HG03159 (cell line): ENCODE results near the gene OFD1.
"Not testable (repeated sequence)": the region's sequence is repeated elsewhere in the genome, so short reads cannot be mapped to it uniquely, and the experiment has no call there.

Experiments
- ATAC-seq: cut with Tn5 transposase; IDR thresholded peaks from one replicate; pipeline ENCODE4 v1.9.1; 2021; ENCODE audit warnings: mild to moderate bottlenecking, moderate library complexity; ENCODE audit not compliant: unreplicated experiment

The OFD1 gene

DNA sequence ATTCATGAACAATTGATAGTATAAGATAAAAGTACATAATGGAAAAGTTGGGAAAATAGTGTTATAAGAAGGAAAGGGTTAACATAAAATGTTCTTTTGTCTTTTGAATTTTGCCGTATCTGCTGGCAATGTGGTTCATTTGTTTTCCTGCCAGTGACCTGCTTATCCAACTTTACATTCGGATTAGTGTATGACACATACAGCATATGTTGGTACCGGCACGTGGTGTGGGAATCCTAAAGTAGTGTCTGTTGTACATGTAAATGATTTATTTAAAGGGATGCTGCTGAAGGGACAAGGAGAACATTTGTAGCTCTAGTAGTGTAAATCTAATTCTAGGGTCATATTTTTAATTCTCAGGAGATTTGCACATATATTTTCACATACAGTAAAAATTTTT is 34.2 kb upstream of the OFD1 start:
- no peak for ATAC-seq

DNA sequence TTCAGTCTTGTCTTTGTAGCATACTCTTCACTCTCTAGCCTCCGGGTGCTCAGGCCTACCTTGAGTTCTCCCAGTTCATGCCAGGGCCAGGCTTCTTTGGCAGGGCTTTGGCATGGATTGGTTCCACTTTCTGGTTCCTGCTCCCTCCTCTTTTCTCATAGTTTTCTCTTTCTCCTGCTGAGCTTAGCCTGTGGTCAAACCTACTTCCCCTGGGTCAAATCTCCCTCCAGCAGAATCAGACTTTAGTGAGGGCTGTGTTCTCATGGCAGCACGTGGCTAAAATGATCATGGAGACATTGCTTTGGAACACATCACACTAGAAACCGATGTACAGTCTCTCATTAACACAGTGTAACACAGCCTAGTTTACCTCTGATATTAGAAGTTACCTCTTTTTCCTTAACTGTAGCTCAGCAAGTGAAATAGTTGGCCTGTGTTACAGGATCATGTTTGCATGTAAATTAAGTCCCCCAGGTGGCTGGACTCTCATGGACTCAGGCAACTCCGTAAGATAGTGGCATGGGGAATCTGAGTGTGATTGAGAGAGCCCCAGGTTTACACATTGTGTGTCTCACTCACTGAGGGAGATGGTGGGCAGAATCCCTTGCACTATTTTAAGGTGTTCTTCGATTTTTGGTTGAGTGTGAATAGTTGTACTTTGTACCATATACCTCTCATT is 32.3 kb upstream of the OFD1 start:
- ATAC-seq, result no peak

DNA sequence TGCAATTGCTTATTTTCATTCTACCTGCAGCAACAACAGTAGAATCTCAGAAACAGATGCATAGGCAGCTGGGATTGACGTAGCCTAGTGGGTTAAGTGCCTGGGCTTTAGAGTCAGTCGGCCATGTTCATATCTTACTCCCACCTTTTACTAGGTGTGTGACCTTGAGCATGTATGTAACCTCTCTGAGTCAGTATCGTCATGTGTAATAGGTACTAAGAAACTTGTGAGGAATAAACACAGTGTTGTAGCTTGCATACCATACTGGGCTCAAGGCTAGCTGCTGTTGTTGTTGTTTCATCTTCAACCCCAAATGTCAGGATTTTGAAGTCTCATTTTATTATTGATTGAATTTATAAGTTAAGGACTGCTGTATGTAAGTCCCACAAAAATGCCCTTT is 31.4 kb upstream of the OFD1 start:
- no peak for ATAC-seq

DNA sequence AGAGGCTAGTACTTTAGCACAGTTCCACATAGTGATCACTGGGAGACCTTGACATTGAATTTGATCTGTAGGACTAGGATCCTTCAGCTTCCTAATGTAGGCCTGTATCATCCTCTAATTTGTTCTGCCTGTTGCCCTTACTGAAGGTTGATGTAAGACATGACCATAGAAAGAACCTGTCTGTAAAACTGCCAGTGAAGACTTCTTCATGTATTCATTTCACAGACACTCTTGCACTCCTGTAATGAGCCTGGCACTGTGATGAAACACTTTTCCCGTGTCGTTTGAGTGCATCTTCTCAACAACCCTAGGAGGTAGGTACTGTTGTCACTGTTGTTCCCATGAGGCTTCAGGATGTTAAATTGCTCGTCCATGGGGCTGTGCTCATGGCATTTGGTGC is 31.0 kb upstream of the OFD1 start:
- ATAC-seq, result no peak

DNA sequence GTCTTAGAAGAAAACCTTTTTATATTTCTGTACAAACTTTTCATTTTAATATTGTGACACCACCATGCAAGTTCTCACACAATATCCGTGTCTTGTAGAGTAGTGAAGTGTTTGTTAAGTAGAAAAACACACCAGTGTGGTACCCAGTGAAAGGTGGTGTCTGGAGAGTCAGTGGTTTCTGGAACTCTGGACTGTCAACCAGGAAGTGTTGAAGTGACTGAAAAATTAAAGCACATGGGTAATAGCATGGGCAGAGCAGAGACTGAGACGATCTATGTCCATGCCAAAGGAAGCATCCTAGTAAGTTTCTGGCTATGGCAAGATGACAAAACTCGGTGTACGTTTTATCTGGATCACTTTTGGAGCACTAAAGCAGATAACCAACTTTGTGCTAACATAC is 23.4 kb upstream of the OFD1 start:
- ATAC-seq, result no peak

DNA sequence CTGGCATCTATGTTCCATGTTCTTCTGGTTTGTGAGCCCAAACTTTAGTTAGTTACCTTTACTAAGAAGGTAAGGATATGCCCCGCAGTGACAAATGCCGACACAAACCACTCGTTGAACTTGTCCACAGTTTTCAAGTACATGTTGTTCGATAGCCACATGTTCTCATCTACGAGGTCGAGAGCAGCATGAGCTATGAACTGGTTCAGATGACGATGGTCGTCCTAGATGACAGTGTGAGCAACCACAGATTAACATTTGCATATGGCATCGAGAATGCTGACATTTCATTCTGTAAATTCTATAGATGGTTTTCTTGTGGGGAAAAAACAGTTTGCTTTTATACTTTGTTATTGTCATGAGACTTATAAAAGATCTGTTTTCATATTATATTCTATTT is 18.1 kb upstream of the OFD1 start:
- no peak for ATAC-seq

DNA sequence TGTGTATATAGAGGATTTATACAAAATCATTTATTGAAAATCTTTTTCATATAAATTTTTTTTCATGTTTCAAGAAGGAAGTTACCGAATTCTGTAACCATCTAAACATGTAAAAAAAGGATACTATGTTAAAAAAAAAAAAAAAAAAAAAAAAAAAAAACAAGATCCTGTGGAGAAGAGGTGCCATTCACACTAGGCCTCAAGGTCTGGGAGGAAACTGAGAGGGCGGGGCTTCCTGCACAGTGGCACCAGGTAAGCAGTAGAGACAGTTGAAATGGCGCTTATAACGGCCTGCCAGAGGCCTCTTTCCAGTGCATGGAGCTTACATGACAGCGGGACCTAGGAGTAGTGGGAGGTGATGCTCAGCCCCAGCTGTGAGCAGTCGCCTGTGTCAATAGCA is 17.6 kb upstream of the OFD1 start:
- ATAC-seq, result no peak

DNA sequence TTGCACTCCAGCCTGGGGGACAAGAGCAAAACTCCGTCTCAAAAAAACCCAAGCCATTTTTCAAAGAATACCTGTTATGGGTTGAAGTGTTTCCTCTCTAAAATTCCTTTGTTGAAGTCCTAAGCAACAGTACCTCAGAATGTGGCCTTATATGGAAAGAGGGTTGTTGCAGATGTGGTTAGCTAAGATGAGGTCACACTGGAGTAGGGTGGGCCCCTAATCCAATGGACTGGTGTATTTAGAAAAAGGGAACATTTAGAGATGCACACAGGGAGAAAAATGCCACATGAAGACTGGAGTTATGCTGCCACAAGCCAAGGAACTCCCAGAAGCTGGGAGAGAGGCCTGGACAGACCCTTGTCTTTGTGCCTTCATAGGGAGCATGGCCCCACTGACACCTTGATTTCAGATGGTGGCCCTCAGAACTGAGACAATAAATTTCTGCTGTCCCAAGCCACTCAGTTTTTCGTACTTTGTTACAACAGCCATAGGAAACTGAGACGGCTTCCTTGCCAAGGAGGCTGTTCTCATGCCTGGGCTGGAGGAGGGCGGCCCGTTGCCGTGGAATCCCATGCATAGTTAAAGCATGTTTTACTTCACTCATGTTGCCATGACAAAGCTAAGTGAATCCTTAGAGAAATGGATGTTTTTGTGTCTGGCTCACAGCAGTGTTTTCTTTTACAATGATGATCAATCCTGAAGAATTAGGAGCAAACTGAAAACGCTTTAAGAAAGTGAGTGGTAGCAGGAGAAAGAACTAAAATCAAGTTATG is 16.7 kb upstream of the OFD1 start:
- no peak for ATAC-seq

DNA sequence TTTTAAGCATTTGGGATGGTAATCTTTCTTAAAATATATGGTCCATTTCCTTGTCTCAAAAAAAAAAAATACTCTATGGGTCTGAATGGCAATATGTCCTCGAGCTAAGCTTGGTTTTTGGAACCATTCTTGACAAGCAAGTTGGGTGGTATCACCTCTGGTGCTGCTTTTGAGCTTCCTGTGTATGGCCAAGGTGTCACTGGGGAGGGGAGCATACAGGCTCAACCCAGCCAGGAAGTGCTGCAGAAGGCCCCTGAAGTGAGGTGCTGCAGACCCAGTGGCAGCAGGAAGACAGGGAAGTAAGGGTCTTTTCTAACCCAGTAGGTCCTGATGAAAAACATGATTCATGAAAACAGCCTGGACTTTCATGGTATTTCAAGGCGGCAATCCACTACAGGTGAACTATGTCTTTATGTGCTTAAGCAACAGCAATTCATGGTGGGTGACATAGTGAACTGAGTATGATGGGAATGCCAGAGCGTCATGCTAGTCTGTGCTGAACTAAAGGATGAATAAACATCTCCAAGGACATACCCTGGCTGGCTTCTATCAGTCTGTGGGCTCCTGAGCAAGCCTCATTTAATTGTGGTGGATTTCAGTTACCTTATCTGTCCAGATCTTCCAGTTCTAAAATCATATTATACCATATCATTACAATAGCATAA is 15.2 kb upstream of the OFD1 start:
- ATAC-seq, result no peak

DNA sequence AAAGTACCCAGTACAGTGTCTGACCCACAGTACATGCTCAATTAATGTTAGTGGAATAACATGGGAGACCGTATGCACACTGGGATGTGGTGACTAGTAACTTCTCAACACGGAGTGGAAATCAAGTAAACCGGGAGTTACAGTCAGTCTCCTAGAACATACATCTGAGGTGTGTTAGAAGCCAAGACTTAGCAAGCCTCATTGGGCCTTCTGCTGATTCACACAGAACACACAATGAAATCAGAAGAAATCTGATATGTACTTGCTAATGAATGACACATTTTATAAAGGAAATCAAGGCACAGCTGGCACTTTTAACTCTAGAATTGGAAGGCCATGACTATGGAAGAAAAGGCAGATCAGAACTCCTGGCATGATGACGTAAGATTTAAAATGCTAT is 13.2 kb upstream of the OFD1 start:
- no peak for ATAC-seq

DNA sequence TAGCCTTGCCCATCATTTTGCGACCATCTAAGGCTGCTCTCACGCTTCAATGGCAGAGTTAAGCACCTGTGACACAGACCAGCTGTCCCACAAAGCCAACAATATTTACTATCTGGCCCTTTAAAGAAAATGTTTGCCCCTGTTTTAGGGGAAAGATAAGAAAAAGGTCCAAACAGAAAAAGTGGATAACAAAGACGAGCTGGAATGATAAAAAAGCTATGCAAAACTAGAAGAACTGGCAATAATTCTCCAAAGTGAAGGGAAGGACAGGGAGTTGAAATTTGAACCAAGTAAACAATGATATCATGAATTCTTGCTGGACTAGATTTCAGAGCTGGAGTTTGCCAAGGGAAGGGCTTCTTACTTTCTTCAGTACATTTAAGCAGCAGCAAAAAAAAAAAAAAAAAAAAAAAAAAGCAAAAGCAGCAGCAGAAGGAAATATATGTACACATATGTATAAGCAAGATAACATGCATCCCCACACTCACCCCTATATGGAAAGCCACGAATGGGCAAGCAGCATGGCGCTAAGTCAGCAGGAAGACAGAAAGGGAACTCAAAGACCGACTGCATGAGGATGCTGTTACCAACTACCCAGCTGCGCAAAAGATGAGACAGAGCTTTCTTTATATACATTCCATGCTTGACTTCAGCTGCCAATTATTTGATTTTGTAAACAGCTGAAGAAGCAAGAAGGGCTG is 12.6 kb upstream of the OFD1 start:
- no peak for ATAC-seq

DNA sequence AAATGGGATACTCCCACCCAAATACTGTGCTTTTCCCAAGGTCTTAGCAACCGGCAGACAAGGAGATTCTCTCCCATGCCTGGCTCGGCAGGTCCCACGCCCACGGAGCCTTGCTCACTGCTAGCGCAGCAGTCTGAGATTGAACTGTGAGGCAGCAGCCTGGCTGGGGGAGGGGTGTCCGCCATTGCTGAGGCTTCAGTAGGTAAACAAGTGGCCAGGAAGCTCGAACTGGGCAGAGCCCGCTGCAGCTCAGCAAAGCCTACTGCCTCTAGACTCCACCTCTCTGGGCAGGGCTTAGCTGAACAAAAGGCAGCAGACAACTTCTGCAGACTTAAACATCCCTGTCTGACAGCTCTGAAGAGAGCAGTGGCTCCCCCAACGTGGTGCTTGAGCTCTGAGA is 9.7 kb upstream of the OFD1 start:
- ATAC-seq, result not testable (repeated sequence)

DNA sequence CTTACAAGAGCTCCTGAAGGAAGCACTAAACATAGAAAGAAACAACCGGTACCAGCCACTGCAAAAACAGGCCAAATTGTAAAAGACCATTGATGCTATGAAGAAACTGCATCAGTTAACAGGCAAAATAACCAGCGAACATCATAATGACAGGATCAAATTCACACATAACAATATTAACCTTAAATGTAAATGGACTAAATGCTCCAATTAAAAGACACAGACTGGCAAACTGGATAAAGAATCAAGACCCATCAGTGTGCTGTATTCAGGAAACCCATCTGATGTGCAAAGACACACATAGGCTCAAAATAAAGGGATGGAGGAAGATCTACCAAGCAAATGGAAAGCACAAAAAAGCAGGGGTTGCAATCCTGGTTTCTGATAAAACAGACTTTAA is 8.0 kb upstream of the OFD1 start:
- not testable (repeated sequence) for ATAC-seq

DNA sequence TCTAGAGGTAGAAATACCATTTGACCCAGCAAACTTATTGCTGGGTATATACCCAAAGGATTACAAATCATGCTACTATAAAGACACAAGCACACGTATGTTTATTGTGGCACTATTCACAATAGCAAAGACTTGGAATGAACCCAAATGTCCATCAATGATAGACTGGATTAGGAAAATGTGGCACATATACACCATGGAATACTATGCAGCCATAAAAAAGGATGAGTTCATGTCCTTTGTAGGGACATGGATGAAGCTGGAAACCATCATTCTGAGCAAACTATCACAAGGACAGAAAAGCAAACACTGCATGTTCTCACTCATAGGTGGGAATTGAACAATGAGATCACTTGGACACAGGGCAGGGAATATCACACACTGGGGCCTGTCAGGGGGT is 4.0 kb upstream of the OFD1 start:
- not testable (repeated sequence) for ATAC-seq

DNA sequence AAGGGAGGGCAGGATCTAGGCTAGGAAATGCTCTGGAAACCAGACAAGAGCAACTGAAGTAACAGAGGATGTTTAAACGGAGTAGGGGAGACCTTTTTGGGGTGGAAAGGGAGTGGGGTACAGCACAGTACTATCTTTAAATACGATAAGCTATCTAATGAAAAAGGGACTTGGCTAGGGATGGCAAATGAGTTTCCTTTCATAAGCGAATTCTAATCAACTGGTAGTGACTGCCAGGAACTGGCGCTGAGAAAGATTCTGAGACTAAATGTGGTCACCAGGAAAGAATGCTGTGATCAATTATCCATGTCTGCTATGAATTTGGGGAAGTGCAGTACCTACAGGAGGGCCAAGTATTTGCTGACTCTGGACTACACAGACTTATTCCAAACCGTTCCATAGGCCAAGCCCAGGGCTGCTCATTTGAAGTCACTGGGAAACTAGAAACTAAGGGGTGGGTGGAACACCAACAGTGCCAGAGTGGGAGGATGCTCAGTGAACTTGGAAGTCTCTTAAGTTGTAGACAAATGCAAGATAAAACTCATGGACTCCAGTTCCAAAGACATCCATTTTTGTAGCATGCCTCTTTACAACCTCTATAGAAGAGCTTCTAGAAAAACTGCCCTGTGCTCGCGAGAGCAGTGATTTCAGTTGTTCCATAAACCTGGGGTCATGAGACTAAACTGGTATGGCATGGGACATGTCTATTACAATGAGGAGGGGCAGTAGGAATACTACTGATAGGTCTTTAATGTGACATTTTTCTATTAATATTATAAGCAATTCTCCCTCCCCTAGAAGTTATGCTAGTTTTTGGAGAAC is 2.1 kb upstream of the OFD1 start:
- no peak for ATAC-seq

DNA sequence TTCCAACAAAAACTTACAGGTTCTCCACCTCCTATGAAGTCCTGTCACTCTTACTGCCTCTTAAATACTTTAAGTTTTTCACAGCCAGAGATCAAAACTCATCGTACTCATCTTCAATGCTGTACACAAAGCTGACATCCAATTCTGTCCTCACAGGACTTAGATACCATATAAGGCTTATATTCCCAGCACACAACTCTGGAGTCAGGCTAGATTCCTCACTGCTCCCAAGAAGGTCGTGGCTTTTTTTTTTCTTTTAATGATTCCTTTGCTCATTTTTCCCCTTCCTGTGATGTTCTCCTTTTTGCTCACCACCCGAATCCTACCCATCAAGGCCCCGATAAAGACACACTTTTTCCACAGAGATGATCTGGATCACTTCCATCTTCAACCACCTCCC is 1.0 kb upstream of the OFD1 start:
- ATAC-seq, result no peak

DNA sequence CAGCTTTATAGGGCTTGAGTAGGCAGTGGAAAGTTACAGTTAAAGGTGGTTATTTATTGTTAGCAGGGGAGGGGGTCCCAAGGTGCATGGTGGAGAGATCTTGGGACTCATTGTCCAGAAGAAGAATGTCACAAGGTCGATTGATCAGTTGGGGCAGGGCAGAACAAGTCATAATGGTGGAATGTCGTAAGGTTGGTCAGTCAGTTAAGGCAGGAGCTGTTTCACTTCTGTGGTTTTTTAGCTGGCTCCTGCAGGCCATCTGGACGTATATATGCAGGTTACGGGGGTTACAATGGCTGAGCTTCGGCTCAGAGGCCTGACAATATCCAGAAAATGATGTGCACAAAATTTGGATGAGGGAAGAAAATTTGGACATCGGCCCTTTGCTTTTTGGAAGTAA is 7.1 kb downstream of the OFD1 start:
- no peak for ATAC-seq

DNA sequence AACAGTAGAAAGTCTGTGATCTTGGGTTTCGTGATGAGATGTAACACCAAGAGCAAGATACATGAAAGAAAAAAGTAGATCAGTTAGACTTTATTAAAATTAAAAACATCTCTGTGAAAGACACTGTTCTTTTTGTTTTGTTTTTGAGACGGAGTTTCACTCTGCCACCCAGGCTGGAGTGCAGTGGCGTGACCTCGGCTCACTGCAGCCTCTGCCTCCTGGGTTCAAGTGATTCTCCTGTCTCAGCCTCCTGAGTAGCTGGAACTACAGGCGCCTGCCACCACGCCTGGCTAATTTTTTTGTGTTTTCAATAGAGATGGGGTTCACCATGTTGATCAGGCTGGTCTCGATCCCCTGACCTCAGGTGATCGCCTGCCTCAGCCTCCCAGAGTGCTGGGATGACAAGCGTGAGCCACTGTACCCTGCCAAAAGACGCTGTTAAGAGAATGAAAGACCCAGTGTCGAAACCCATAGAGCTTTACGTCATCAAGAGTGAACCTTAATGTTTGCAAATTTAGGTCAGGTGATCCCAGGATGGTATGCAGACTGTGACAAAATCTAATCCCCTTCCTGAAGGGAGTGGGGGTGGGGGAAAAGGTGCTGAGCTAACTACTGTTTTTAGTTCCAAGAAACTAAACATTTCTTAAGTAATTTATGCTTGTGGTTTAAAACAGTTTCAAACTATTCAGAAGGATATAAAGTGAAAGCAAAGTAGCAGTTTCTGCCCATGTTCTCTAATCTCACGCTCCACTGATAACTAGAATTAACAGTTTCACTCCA is 8.0 kb downstream of the OFD1 start:
- ATAC-seq, result peak; percentile 82

DNA sequence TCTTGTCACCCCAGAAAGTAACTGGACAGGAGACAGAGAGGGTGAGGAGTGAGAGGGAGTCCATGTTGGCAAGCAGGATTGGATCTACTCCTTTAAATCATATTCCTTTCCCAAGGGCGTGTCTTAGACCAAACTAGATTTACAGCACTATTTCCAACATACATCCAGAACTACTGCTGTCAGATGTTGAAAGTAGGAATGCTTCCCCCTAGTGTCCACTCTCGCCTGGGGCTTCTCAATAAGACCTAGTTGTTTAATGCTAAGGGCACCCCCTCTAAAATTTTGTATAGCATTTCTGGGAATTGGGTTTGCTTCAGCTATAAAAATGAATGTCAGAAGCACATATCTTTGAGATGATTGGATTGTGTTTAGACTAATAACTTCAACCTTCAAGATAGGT is 13.3 kb downstream of the OFD1 start:
- no peak for ATAC-seq

DNA sequence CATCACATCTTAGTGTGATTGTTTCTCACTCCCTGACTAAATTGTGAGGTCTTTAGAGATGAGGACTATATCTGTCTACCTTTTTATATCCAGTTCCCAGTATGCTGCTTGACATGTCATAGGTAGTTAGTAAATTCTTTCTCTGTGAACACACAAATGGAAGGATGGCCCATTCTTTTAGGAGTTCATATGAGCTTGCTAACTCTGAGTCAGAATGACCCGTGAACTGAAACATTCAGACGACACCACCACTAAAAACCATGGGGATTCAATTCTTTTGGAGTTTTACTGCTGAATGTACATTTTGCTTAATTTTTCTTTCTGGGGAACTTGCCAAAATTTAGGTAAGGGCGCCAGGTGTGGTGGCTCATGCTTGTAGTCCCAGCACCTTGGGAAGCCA is 13.9 kb downstream of the OFD1 start:
- no peak for ATAC-seq
